GM19455 (cell line): ENCODE data around the gene REG1B.
"Not testable (repeated sequence)": the region's sequence is repeated elsewhere in the genome, so short reads cannot be mapped to it uniquely, and the experiment has no call there.

Source experiments
- ATAC-seq: cut with Tn5 transposase; IDR thresholded peaks from one replicate; pipeline ENCODE4 v1.9.1; 2021; ENCODE audit not compliant: unreplicated experiment

Gene REG1B

GRCh38 chr2:79084495-79085135 is 3.2 kb downstream of the REG1B start:
- ATAC-seq: no peak

- no peak for ATAC-seq
Measured at GRCh38 chr2:79083597-79084251, 4.1 kb downstream of the REG1B start.

GRCh38 chr2:79082987-79083386 is 4.8 kb downstream of the REG1B start:
- no peak for ATAC-seq

- ATAC-seq: no peak
Measured at GRCh38 chr2:79071078-79071477, 16.7 kb downstream of the REG1B start.

GRCh38 chr2:79065201-79065600 is 22.6 kb downstream of the REG1B start:
- no peak for ATAC-seq

GRCh38 chr2:79054769-79055168 is 33.0 kb downstream of the REG1B start:
- ATAC-seq: not testable (repeated sequence)

- ATAC-seq: not testable (repeated sequence)
Measured at GRCh38 chr2:79053486-79053885, 34.3 kb downstream of the REG1B start.

- ATAC-seq: no peak
Measured at GRCh38 chr2:79041032-79041448, 46.8 kb downstream of the REG1B start.

- ATAC-seq: no peak
Measured at GRCh38 chr2:79039944-79040343, 47.8 kb downstream of the REG1B start.
